GM12865 (cell line): ENCODE results near the gene CLDN9.
A peak's percentile ranks its signal among the peaks of the same experiment; 100 is the strongest.

ENCODE experiments used
- DNase-seq: peaks from one replicate; pipeline ENCODE4 v3.0.0; 2010; ENCODE audit warnings: low read depth
- H3K4me3 ChIP-seq: 2 replicates; pipeline ENCODE4 v1.5.1; 2011; ENCODE audit warnings: mild to moderate bottlenecking, low read depth, low read length, control low read depth
- CTCF ChIP-seq: IDR thresholded peaks from 2 replicates; pipeline ENCODE4 v1.5.1; 2011; ENCODE audit warnings: low read length, control low read depth, low read depth, inconsistent platforms; ENCODE audit not compliant: insufficient read depth; ENCODE audit errors: missing control alignments

The CLDN9 gene

GRCh38 chr16:2999929-3000328 lies 12.8 kb upstream of the CLDN9 start:
- H3K4me3 ChIP-seq, result no peak overlapping the region
- no peak for DNase-seq
- TF ChIP-seq CTCF, result no peak

GRCh38 chr16:3000540-3000939 lies 12.2 kb upstream of the CLDN9 start:
- TF ChIP-seq CTCF, result no peak

GRCh38 chr16:3001316-3001715 lies 11.4 kb upstream of the CLDN9 start:
- H3K4me3 ChIP-seq, result no peak overlapping the region
- TF ChIP-seq CTCF, result no peak
- DNase-seq, result no peak

More at GRCh38 chr16:3000540-3000939, 12.2 kb upstream of the CLDN9 start:
- H3K4me3 ChIP-seq, result no peak overlapping the region
- DNase-seq, result no peak

- peak; percentile 38 for TF ChIP-seq CTCF
- peak; percentile 100 for DNase-seq
- no peak overlapping the region for H3K4me3 ChIP-seq
Measured at GRCh38 chr16:3003582-3004270, 9.0 kb upstream of the CLDN9 start.

DNA sequence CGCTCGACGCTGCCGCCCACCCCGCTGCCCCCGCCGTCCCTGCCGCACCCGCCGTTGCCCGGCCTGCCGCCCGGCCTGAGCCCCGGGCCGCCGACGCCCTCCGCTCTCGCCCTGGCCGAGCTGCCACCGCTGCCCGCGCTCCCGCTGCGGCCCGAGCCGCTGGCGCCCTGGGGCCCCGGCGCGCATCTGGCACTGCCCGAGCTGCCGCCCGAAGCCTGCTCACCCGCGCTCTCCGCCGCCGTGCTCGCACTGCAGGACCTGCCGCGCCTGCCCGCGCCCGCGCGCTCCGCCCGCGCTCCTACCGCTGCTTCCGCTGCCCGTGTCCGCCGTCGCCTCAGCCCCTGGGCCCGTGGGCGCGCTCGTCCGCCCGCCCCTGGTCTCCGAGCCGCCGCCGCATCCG lies 8.4 kb upstream of the CLDN9 start:
- TF ChIP-seq CTCF, result no peak
- no peak overlapping the region for H3K4me3 ChIP-seq
- DNase-seq, result no peak

- DNase-seq, result no peak
- H3K4me3 ChIP-seq, result no peak overlapping the region
- no peak for TF ChIP-seq CTCF
Measured at GRCh38 chr16:3004781-3005284, 7.9 kb upstream of the CLDN9 start.

- no peak overlapping the region for H3K4me3 ChIP-seq
- TF ChIP-seq CTCF, result no peak
- no peak for DNase-seq
Measured at GRCh38 chr16:3007059-3007956, 5.4 kb upstream of the CLDN9 start.
